GM12878 (cell line): Measurements from ENCODE around the gene MAFB. TPM values are rescaled to one million over a fixed set of nuclear protein-coding genes. Genes with fewer than 3 reads are reported as not detected.

Experiments
- ATAC-seq: fragments of 200-7000 bp; cut with Tn5 transposase; 3 replicates; pipeline ENCODE4 v1.9.1; 2020; ENCODE audit warnings: mild to moderate bottlenecking, moderate library complexity
- BruUV-seq: library from RNA; stranded (reverse); fragments of 400-500 nt; replicated peaks from 2 replicates; lab custom pipeline; 2021; lab: Mats Ljungman, UMichigan
- CTCF ChIA-PET: fragments of 300-600 bp; sonication (Branson Sonifier 250); formaldehyde crosslinking; extraction: SDS; loops from one replicate; lab custom pipeline; 2021; ENCODE audit warnings: inconsistent platforms; lab: Yijun Ruan, JAX
- POLR2A ChIA-PET: fragments of 350-600 bp; formaldehyde crosslinking; extraction: SDS; loops from one replicate; lab custom pipeline; 2021; ENCODE audit warnings: inconsistent platforms; lab: Charles Lee
- RAD21 ChIA-PET: fragments of 300-600 bp; sonication (Branson Sonifier 250); formaldehyde crosslinking; loops from one replicate; lab custom pipeline; 2023; ENCODE audit warnings: antibody characterized with exemption; ENCODE audit not compliant: unreplicated experiment; lab: Charles Lee
- SMC1A ChIA-PET: fragments of 300-600 bp; sonication (Branson Sonifier 250); formaldehyde crosslinking; loops from one replicate; lab custom pipeline; 2023; ENCODE audit not compliant: unreplicated experiment, uncharacterized antibody; lab: Charles Lee
- DNase-seq: peaks from one replicate; pipeline ENCODE4 v3.0.0-alpha.2; 2011; ENCODE audit warnings: low read depth, low spot score
- FAIRE-seq: peaks from 3 replicates; lab custom pipeline; 2011; peaks lifted over from hg19 to GRCh38; lab: Jason Lieb, UNC
- H2AFZ ChIP-seq: 2 replicates; pipeline ENCODE4 v1.6.0; 2011; ENCODE audit warnings: low read depth, low read length, control low read depth; ENCODE audit not compliant: control insufficient read depth
- H3K27ac ChIP-seq: 2 replicates; pipeline ENCODE4 v1.5.1; 2011; ENCODE audit warnings: control low read depth; ENCODE audit not compliant: control insufficient read depth, insufficient read depth
- H3K27me3 ChIP-seq, 2 experiments: replicated peaks in 1 of 2; 2 replicates each; pipeline versions ENCODE4 v1.6.0 to v1.6.1; 2011; ENCODE audit warnings: low read length in 1 of 2; ENCODE audit not compliant: control insufficient read depth in 2 of 2, insufficient read depth in 2 of 2
- H3K36me3 ChIP-seq, 2 experiments: 2 replicates each; pipeline ENCODE4 v1.5.1; 2011; ENCODE audit warnings: low read length in 1 of 2; ENCODE audit not compliant: control insufficient read depth in 2 of 2, insufficient read depth in 2 of 2
- H3K4me1 ChIP-seq: 2 replicates; pipeline ENCODE4 v1.6.1; 2011; ENCODE audit warnings: mild to moderate bottlenecking, low read length, moderate library complexity, mixed read lengths; ENCODE audit not compliant: control insufficient read depth, insufficient read depth
- H3K4me2 ChIP-seq: 2 replicates; pipeline ENCODE4 v1.6.0; 2011; ENCODE audit warnings: control low read depth; ENCODE audit not compliant: control insufficient read depth, insufficient read depth
- H3K4me3 ChIP-seq: fragments of 200-600 bp; sonication (generic); 2 replicates; pipeline ENCODE4 v1.5.1; 2016
- H3K79me2 ChIP-seq: 2 replicates; pipeline ENCODE4 v1.6.0; 2011; ENCODE audit warnings: low read length; ENCODE audit not compliant: control insufficient read depth, insufficient read depth
- H3K9ac ChIP-seq: 2 replicates; pipeline ENCODE4 v1.8.0; 2011; ENCODE audit warnings: low read length, control low read depth, mixed read lengths; ENCODE audit not compliant: control insufficient read depth, insufficient read depth
- H3K9me3 ChIP-seq: replicated peaks from 3 replicates; pipeline ENCODE4 v1.5.1; 2011; ENCODE audit warnings: mild to moderate bottlenecking, low read length; ENCODE audit not compliant: control insufficient read depth, insufficient read depth
- H4K20me1 ChIP-seq: 2 replicates; pipeline ENCODE4 v1.6.0; 2011; ENCODE audit not compliant: control insufficient read depth, insufficient read depth
- BMI1 ChIP-seq: fragments of 450-650 bp; IDR thresholded peaks from 2 replicates; pipeline ENCODE4 v1.6.1; 2016; ENCODE audit warnings: mild to moderate bottlenecking, moderate library complexity, borderline replicate concordance
- CBFB ChIP-seq: IDR thresholded peaks from 2 replicates; pipeline ENCODE4 v1.6.1; 2016; ENCODE audit warnings: antibody characterized with exemption, low read depth
- CBX5 ChIP-seq: sonication (generic); IDR thresholded peaks from 2 replicates; pipeline ENCODE4 v1.6.1; 2016; ENCODE audit warnings: low read depth, moderate library complexity, mild to moderate bottlenecking, inconsistent platforms
- CEBPB ChIP-seq, 2 experiments: fragments of 150-350 bp in 1 of 2; IDR thresholded peaks; 2 replicates each; pipeline ENCODE4 v1.6.1; 2012 to 2014; ENCODE audit warnings: low read depth in 2 of 2, low read length in 2 of 2, borderline replicate concordance in 1 of 2, inconsistent platforms in 1 of 2
- CHD2 ChIP-seq: IDR thresholded peaks from 2 replicates; pipeline ENCODE4 v1.6.1; 2011; ENCODE audit warnings: low read depth, low read length, improper control_type of control experiment, borderline replicate concordance
- HDAC6 ChIP-seq: fragments of 200-600 bp; sonication (generic); IDR thresholded peaks from one replicate; pipeline ENCODE4 v1.8.0; 2017; ENCODE audit warnings: antibody characterized with exemption; ENCODE audit not compliant: unreplicated experiment
- IRF4 ChIP-seq: IDR thresholded peaks from 2 replicates; pipeline ENCODE4 v1.6.1; 2011; ENCODE audit warnings: low read depth, low read length
- KAT2A ChIP-seq: conservative IDR thresholded peaks from 2 replicates; pipeline ENCODE4 v1.6.1; 2011; ENCODE audit warnings: low read depth, low read length; ENCODE audit not compliant: control insufficient read depth
- LARP7 ChIP-seq: fragments of 450-650 bp; IDR thresholded peaks from 2 replicates; pipeline ENCODE4 v1.6.1; 2017; ENCODE audit warnings: mild to moderate bottlenecking
- MAX ChIP-seq: IDR thresholded peaks from 2 replicates; pipeline ENCODE4 v1.6.1; 2012; ENCODE audit warnings: low read depth, low read length, improper control_type of control experiment
- MXI1 ChIP-seq: fragments of 150-350 bp; IDR thresholded peaks from 2 replicates; pipeline ENCODE4 v1.6.1; 2011; ENCODE audit warnings: low read depth, mild to moderate bottlenecking, inconsistent platforms, low read length, improper control_type of control experiment
- NR2F1 ChIP-seq: fragments of 450-650 bp; conservative IDR thresholded peaks from 2 replicates; pipeline ENCODE4 v1.6.1; 2017; ENCODE audit warnings: mild to moderate bottlenecking
- POLR2AphosphoS5 ChIP-seq: IDR thresholded peaks from 2 replicates; pipeline ENCODE4 v1.6.1; 2011; ENCODE audit warnings: mild to moderate bottlenecking, low read length, inconsistent platforms
- TARDBP ChIP-seq: IDR thresholded peaks from 2 replicates; pipeline ENCODE4 v1.6.1; 2016; ENCODE audit warnings: borderline replicate concordance
- ZBED1 ChIP-seq: IDR thresholded peaks from 2 replicates; pipeline ENCODE4 v1.6.1; 2016; ENCODE audit warnings: borderline replicate concordance
- ZNF217 ChIP-seq: fragments of 450-650 bp; IDR thresholded peaks from 2 replicates; pipeline ENCODE4 v1.6.1; 2017; ENCODE audit warnings: antibody characterized with exemption, mild to moderate bottlenecking
- WGBS: methylation state at CpG from one replicate; pipeline ENCODE4 v1.1.6; 2016; ENCODE audit warnings: low lambda C conversion rate; ENCODE audit not compliant: insufficient replicate concordance, insufficient coverage; ENCODE audit errors: missing lambda C conversion rate; 5-methylcytosine and 5-hydroxymethylcytosine counted together
- in situ Hi-C: fragments of 300-500 bp; cut with MboI; formaldehyde crosslinking; loops from 9 replicates; pipeline ENCODE4 v1.14.3; 2018; ENCODE audit warnings: mixed read lengths
- intact Hi-C: fragments of 100-400 bp; cut with micrococcal nuclease; formaldehyde crosslinking; loops from one replicate; pipeline ENCODE4 v1.14.2; 2022; ENCODE audit not compliant: unreplicated experiment
- polyA plus RNA-seq, 11 experiments: library from polyadenylated mRNA; depleted of rRNA in 4 of 11; unstranded in 6 of 11; stranded (reverse) in 5 of 11; fragments of >200 nt; fragmentation: Nextera tagmentation in 4 of 11; fragmentation: Illumina TruSeq in 1 of 11; extraction: Ambion mirVana in 4 of 11; extraction: Trizol in 1 of 11; gene quantifications; 1 replicate in 1 of 11; 2 replicates in 10 of 11; pipeline versions ENCODE4 v1.2.1 to v1.2.3, GENCODE V29; 2011 to 2016; ENCODE audit warnings: inconsistent platforms in 2 of 11, missing spikeins in 2 of 11, low read depth in 1 of 11
- total RNA-seq, 4 experiments: library from RNA; depleted of rRNA in 3 of 4; stranded (reverse); fragments of >200 nt in 3 of 4; fragmentation: Illumina TruSeq in 1 of 4; extraction: Trizol in 1 of 4; gene quantifications; 2 replicates each; pipeline versions ENCODE4 v1.2.1 to v1.2.3, GENCODE V29; 2013 to 2021
- TF ChIP-seq, protein P1 (sequence below): fragments of 450-650 bp; IDR thresholded peaks from 2 replicates; pipeline ENCODE4 v1.6.1; 2016; ENCODE audit warnings: mild to moderate bottlenecking
- TF ChIP-seq, protein P2 (sequence below): fragments of 150-350 bp; IDR thresholded peaks from 2 replicates; pipeline ENCODE4 v1.6.1; 2014; ENCODE audit warnings: mild to moderate bottlenecking, low read depth, low read length

Gene MAFB
- total and polyA plus RNA-seq, 10 of the 15 experiments (the other 5 are each of a cell fraction or from before 2014, with no cell fraction given) = 0.01 to 0.08 (median 0.01) TPM; not detected in 7

DNA sequence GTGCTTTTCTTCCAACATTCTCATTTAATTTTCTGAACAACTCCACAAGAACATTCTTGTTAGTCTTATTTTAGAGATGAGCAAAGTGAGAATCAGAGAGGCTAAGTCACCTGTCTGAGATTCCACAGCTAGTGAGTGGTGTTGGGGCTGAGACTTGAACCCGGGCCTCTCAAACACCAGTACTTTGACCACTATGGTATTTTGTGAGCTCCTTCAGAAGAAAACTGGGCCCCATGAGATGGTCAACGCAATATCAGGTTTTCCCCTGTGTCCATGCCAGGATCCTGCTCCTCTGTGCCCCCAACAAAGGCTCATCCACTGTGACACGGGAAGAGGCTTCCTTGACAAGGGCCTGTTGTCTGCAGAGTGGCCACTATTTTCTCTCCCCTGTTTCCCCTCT lies 51.9 kb downstream of the MAFB start:
- DNase-seq (no peak), FAIRE-seq (no peak), ATAC-seq (no peak)
- 15% methylated on average over 3 of the region's 3 CpGs for WGBS
- BruUV-seq = no TSS peak
- Histone ChIP-seq H3K79me2 (no peaks in the 10 kb centered on the region), H4K20me1 (no peaks in the 10 kb centered on the region), H3K36me3 (no peaks in the 10 kb centered on the region), H3K27ac (no peak overlapping the region), H3K4me3 (no peak overlapping the region), H3K4me1 (no peaks in the 10 kb centered on the region), H3K4me2 (no peak overlapping the region), H3K9me3 (no peaks in the 10 kb centered on the region), H2AFZ (no peak overlapping the region), H3K27me3 (peaks cover 2 to 5% of the 10 kb centered on the region in 2 experiments; a peak in 2 of 4 replicates), H3K9ac (no peak overlapping the region)
- ChIA-PET RAD21 (no interaction called here), POLR2A (no interaction called here), SMC1A (no interaction called here), CTCF (no interaction called here)
- intact Hi-C loops (no loop called here), in situ Hi-C loops (no loop called here)
- TF ChIP-seq, protein P1, sequence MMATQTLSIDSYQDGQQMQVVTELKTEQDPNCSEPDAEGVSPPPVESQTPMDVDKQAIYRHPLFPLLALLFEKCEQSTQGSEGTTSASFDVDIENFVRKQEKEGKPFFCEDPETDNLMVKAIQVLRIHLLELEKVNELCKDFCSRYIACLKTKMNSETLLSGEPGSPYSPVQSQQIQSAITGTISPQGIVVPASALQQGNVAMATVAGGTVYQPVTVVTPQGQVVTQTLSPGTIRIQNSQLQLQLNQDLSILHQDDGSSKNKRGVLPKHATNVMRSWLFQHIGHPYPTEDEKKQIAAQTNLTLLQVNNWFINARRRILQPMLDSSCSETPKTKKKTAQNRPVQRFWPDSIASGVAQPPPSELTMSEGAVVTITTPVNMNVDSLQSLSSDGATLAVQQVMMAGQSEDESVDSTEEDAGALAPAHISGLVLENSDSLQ = no peak
- no peak for TF ChIP-seq BMI1
- no peak for TF ChIP-seq TARDBP
- no peak for TF ChIP-seq IRF4

GRCh38 chr20:40636486-40636885 lies 52.5 kb downstream of the MAFB start:
- in situ Hi-C loops = no loop called here
- BruUV-seq = no TSS peak
- Histone ChIP-seq H4K20me1 (no peaks in the 10 kb centered on the region), H3K79me2 (no peaks in the 10 kb centered on the region), H3K4me1 (no peaks in the 10 kb centered on the region), H3K4me2 (no peak overlapping the region), H2AFZ (no peak overlapping the region), H3K27me3 (peaks cover 2 to 5% of the 10 kb centered on the region in 2 experiments; a peak in 2 of 4 replicates), H3K9ac (no peak overlapping the region), H3K4me3 (no peak overlapping the region), H3K36me3 (no peaks in the 10 kb centered on the region), H3K27ac (no peak overlapping the region), H3K9me3 (no peaks in the 10 kb centered on the region)
- DNase-seq (no peak), FAIRE-seq (no peak), ATAC-seq (no peak)
- ChIA-PET RAD21 (no interaction called here), SMC1A (no interaction called here), POLR2A (no interaction called here), CTCF (no interaction called here)
- 0% methylated on average over 2 of the region's 2 CpGs for WGBS
- intact Hi-C loops = no loop called here
- no peak for TF ChIP-seq MAX
- TF ChIP-seq KAT2A = no peak
- no peak for TF ChIP-seq IRF4
- TF ChIP-seq NR2F1 = no peak
- no peak for TF ChIP-seq CBFB
- TF ChIP-seq POLR2AphosphoS5 = no peak
- TF ChIP-seq CEBPB (IDR thresholded peaks at IDR 0.05; ENCODE audit: borderline replicate concordance in 1 of 2, low read depth in 2 of 2, low read length in 2 of 2) = no peak
- TF ChIP-seq MXI1 = no peak
- no peak for TF ChIP-seq CBX5
- no peak for TF ChIP-seq CHD2
- TF ChIP-seq LARP7 = no peak
- TF ChIP-seq, protein P2, sequence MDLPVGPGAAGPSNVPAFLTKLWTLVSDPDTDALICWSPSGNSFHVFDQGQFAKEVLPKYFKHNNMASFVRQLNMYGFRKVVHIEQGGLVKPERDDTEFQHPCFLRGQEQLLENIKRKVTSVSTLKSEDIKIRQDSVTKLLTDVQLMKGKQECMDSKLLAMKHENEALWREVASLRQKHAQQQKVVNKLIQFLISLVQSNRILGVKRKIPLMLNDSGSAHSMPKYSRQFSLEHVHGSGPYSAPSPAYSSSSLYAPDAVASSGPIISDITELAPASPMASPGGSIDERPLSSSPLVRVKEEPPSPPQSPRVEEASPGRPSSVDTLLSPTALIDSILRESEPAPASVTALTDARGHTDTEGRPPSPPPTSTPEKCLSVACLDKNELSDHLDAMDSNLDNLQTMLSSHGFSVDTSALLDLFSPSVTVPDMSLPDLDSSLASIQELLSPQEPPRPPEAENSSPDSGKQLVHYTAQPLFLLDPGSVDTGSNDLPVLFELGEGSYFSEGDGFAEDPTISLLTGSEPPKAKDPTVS = no peak
- TF ChIP-seq ZNF217 = no peak
- no peak for TF ChIP-seq HDAC6
- TF ChIP-seq ZBED1 = no peak
